Measurements from ENCODE around the gene NRIP1. TPM values are rescaled to one million over a fixed set of nuclear protein-coding genes. Genes with fewer than 3 reads are reported as not detected.

The NRIP1 gene
- total RNA-seq, 4 donors from 2014 or later = 38.5 to 63.7 (median 55.6) TPM

DNA sequence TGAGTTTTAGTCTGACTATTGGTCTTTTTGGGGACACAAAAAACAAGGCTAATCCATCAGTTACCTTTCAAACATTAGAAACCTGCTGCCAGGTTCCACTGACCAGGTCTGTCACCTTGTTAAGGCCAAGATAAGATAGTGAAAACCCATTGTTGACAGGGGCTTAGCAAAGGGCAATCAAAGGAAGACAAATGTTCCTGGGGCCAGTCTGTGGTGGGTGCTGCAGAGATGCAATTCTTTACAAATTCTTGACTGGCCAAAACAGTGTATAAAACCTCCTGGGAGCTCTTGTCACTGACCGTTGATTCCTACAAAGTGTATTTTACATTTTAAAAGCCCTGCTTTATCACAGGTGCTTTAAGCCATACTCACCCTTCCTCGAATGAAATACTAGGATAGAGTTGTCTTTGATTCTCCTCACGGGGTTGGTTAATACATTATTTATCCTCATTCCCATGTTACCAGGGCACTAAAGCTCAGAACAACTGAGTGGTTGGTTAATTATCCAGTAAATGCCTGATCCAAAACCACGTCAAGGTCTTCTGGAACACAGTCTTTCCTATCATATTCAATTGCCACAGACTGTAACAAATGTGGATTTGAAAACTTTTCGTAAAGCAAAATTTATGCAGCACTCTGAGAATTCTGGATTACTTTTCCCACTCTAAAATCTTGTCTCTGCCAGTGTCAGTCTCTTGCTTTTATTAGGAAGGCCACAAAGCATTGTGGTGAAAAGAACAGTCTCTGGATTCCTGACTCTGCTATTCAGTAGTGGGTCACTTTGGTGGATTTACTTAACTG is 77.2 kb downstream of the NRIP1 start:
- Histone ChIP-seq H3K27me3 (no peaks in the 10 kb centered on the region), H3K27ac (no peak overlapping the region), H3K4me1 (peaks cover 0 to 11% (median 0%) of the 10 kb centered on the region in 4 donors), H3K4me3 (no peak overlapping the region), H3K36me3 (no peaks in the 10 kb centered on the region), H3K9me3 (no peaks in the 10 kb centered on the region)
- TF ChIP-seq POLR2A (IDR thresholded peaks at IDR 0.05) = no peak
- TF ChIP-seq POLR2AphosphoS5 (IDR thresholded peaks at IDR 0.05) = no peak
- TF ChIP-seq, protein P1, sequence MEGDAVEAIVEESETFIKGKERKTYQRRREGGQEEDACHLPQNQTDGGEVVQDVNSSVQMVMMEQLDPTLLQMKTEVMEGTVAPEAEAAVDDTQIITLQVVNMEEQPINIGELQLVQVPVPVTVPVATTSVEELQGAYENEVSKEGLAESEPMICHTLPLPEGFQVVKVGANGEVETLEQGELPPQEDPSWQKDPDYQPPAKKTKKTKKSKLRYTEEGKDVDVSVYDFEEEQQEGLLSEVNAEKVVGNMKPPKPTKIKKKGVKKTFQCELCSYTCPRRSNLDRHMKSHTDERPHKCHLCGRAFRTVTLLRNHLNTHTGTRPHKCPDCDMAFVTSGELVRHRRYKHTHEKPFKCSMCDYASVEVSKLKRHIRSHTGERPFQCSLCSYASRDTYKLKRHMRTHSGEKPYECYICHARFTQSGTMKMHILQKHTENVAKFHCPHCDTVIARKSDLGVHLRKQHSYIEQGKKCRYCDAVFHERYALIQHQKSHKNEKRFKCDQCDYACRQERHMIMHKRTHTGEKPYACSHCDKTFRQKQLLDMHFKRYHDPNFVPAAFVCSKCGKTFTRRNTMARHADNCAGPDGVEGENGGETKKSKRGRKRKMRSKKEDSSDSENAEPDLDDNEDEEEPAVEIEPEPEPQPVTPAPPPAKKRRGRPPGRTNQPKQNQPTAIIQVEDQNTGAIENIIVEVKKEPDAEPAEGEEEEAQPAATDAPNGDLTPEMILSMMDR (IDR thresholded peaks at IDR 0.05) = no peak
- TF ChIP-seq EP300 (IDR thresholded peaks at IDR 0.05; ENCODE audit: low read depth) = no peak
- WGBS, 2 donors (ENCODE audit: low coverage in 1 of 2) = 78 to 85% methylated on average over 4 to 5 of the region's 5 CpGs
- no peak for DNase-seq
- intact Hi-C loops (cut with DNase I; ENCODE audit: low total_unique reads) (no loop called here), in situ Hi-C loops (cut with MboI; ENCODE audit: low pct_ligation_motif_present in 1 of 4, low pct_unique_long_range_greater_than_20kb in 1 of 4, low sequenced_read_pairs in 3 of 4) (no loop called here)

GRCh38 chr21:14985306-14985705 is 79.5 kb downstream of the NRIP1 start:
- TF ChIP-seq EP300 (IDR thresholded peaks at IDR 0.05; ENCODE audit: low read depth) = no peak
- no peak for TF ChIP-seq POLR2AphosphoS5 (IDR thresholded peaks at IDR 0.05)
- no peak for TF ChIP-seq POLR2A (IDR thresholded peaks at IDR 0.05)
- TF ChIP-seq, protein P1 (IDR thresholded peaks at IDR 0.05) = no peak

GRCh38 chr21:14982336-14982735 is 82.5 kb downstream of the NRIP1 start:
- Histone ChIP-seq H3K27me3 (no peaks in the 10 kb centered on the region), H3K9me3 (no peaks in the 10 kb centered on the region), H3K4me1 (peaks cover 0 to 3% (median 0%) of the 10 kb centered on the region in 4 donors), H3K4me3 (no peak overlapping the region), H3K36me3 (no peaks in the 10 kb centered on the region), H3K27ac (no peak overlapping the region)
- intact Hi-C loops (cut with DNase I; ENCODE audit: low total_unique reads) (no loop called here), in situ Hi-C loops (cut with MboI; ENCODE audit: low pct_ligation_motif_present in 1 of 4, low pct_unique_long_range_greater_than_20kb in 1 of 4, low sequenced_read_pairs in 3 of 4) (no loop called here)
- no peak for DNase-seq
- 61 to 79% methylated on average over 3 of the region's 3 CpGs for WGBS, 2 donors (ENCODE audit: low coverage in 1 of 2)
- TF ChIP-seq POLR2AphosphoS5 (IDR thresholded peaks at IDR 0.05) (no peak), EP300 (IDR thresholded peaks at IDR 0.05; ENCODE audit: low read depth) (no peak), POLR2A (IDR thresholded peaks at IDR 0.05) (no peak)
- TF ChIP-seq, protein P1 (IDR thresholded peaks at IDR 0.05) = no peak

More at GRCh38 chr21:14985306-14985705, 79.5 kb downstream of the NRIP1 start:
- Histone ChIP-seq H3K4me3 (no peak overlapping the region), H3K36me3 (no peaks in the 10 kb centered on the region), H3K9me3 (no peaks in the 10 kb centered on the region), H3K4me1 (peaks cover 0 to 11% (median 0%) of the 10 kb centered on the region in 4 donors), H3K27ac (no peak overlapping the region), H3K27me3 (no peaks in the 10 kb centered on the region)
- DNase-seq = no peak
- in situ Hi-C loops (cut with MboI; ENCODE audit: low pct_ligation_motif_present in 1 of 4, low pct_unique_long_range_greater_than_20kb in 1 of 4, low sequenced_read_pairs in 3 of 4) = no loop called here
- 88 to 89% methylated on average over 3 of the region's 3 CpGs for WGBS, 2 donors (ENCODE audit: low coverage in 1 of 2)
- intact Hi-C loops (cut with DNase I; ENCODE audit: low total_unique reads) = no loop called here

DNA sequence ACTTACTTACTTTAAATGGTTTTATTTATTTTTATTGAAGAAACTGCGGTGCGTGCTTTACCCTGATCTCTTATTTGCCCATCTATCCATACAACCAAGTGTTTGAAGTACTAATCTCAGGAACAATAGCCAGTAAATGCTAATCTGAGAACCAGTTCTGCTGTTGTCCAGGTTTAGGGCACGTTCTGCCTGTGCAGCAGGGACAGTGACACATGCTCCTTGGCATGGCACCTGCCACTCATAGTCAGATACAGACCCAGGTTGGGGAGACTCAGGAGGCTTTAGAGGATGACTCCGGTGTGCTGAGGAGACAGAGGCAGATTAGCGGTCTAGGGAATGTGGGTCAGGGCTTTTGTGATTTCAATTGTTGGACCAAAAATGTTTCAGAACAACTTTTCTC is 83.6 kb downstream of the NRIP1 start:
- 77 to 94% methylated on average over 4 to 5 of the region's 5 CpGs for WGBS, 2 donors (ENCODE audit: low coverage in 1 of 2)
- intact Hi-C loops (cut with DNase I; ENCODE audit: low total_unique reads) (no loop called here), in situ Hi-C loops (cut with MboI; ENCODE audit: low pct_ligation_motif_present in 1 of 4, low pct_unique_long_range_greater_than_20kb in 1 of 4, low sequenced_read_pairs in 3 of 4) (no loop called here)
- no peak for DNase-seq
- TF ChIP-seq, protein P1 (IDR thresholded peaks at IDR 0.05) = no peak
- TF ChIP-seq EP300 (IDR thresholded peaks at IDR 0.05; ENCODE audit: low read depth) (no peak), POLR2A (IDR thresholded peaks at IDR 0.05) (no peak), POLR2AphosphoS5 (IDR thresholded peaks at IDR 0.05) (no peak)
- H3K36me3 ChIP-seq = no peaks in the 10 kb centered on the region
- no peaks in the 10 kb centered on the region for H3K27me3 ChIP-seq
- H3K4me3 ChIP-seq = no peak overlapping the region
- peaks cover 0 to 3% (median 0%) of the 10 kb centered on the region in 4 donors for H3K4me1 ChIP-seq
- H3K9me3 ChIP-seq = no peaks in the 10 kb centered on the region
- no peak overlapping the region for H3K27ac ChIP-seq

Data from transverse colon (tissue), 4 donors.